Stimulated activated CD4-positive, alpha-beta T cell treated with anti-CD3 and anti-CD28 coated beads, Interleukin-2, amount 100 ng/mL, for 48 hours (primary cell): ENCODE results near the gene PPIH.
"Not testable (repeated sequence)": the region's sequence is repeated elsewhere in the genome, so short reads cannot be mapped to it uniquely, and the experiment has no call there.

Source experiments
- DNase-seq, 2 donors: peaks; one replicate each; pipeline ENCODE4 v3.0.0-alpha.2; 2020

Gene PPIH

DNA sequence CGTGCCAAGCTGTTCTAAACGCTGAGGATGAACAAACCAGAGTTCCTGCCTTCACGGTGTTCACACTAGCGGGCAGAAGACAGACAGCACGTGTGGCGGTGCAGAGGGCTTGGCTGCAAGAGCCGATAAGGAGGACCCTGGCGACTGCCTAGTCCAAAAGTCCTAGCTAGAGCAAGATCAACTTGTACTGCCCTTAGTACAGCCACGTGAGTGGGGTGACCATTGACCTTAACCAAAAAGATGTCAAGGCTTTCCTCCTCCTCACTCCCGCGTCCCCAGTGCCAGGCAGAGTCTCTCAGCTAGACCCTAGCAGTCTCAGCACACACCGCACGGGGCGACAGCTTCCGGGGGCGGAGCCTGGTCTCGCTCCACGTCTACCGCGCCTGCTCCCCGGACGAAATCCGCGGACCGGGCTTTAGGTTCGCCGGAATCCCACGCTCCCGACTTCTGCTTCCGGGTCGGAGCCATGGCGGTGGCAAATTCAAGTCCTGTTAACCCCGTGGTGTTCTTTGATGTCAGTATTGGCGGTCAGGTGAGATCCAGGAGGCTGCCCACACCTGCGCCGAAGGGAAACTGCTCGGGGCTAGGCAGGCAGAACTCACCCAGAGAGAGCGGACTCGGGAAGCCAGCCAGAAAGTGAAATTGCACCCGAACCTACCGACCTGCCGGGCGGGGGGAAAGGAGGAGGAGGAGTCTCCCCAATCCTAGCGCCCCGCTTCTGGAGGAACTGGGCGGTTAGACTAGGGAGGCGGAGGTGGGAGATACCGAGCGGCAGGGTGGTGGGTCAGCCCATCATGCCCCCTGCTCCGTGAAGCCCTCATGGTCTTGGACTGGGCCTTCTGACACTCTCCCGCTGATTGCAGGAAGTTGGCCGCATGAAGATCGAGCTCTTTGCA lies at the start of gene PPIH:
PPIH (plus strand) TSS at position 443 of the 896 bp plus-strand sequence; CDS start at position 467, 24 bp downstream.
- peak; percentile 91 for DNase-seq

DNA sequence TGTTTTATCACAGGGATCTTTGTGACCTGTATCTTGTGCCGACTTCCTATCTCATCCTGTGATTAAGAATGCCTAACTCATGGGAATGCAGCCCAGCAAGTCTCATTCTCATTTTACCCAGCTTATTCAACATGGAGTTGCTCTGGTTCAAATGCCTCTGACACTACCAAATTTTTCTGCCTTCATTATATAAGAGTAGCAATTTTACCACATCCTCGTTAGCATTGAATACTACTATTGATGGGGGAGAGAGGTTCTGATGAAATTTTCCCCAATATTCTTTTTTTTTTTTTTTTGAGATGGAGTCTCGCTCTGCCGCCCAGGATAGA lies 44.5 kb upstream of the PPIH start:
- DNase-seq = no peak

DNA sequence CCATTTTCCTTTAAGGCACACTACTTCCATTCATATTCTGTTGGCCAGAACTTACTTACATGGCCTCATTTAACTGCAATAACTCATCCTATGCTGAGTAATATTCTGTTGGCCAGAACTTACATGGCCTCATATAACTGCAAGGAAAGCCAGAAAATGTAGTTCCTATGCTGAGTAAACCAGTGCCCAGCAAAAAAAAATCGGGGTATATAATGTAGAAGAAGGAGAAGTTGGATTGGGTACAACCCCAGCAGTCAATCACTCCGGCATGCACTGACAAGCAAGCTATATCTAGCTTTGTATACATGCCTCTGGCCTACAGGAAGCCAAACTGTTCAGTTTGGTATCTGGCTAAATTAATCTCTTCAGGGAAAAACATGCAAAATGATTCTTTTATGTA lies 39.4 kb upstream of the PPIH start:
- no peak for DNase-seq

GRCh38 chr1:42620307-42620706 lies 37.9 kb upstream of the PPIH start:
- DNase-seq = no peak

GRCh38 chr1:42621180-42621579 lies 37.0 kb upstream of the PPIH start:
- DNase-seq = not testable (repeated sequence)

DNA sequence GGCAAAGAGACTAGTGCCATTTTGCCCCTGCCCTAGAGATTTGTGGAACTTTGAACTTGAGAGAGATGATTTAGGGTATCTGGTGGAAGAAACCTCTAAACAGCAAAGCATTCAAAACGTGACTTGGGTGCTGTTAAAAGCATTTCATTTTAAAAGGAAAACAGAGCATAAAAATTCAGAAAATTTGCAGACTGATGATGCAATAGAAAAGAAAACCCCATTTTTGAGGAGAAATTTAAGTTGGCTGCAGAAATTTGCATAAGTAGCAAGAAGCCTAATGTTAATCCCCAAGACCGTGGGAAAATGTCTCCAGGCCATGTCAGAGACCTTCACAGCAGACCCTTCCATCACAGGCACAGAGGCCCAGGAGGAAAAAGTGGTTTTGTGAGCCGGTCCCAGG lies 31.0 kb upstream of the PPIH start:
- DNase-seq = not testable (repeated sequence)

GRCh38 chr1:42639116-42639515 lies 19.1 kb upstream of the PPIH start:
- no peak for DNase-seq

- no peak for DNase-seq
Observed at GRCh38 chr1:42646056-42646455, 12.2 kb upstream of the PPIH start.

- no peak for DNase-seq
Observed at GRCh38 chr1:42657201-42657600, 1.0 kb upstream of the PPIH start.

GRCh38 chr1:42658877-42659337 lies 684 bp downstream of the PPIH start:
- no peak for DNase-seq

- no peak for DNase-seq
Observed at GRCh38 chr1:42660907-42661500, 2.8 kb downstream of the PPIH start.

- DNase-seq = no peak
Observed at GRCh38 chr1:42669936-42670335, 11.7 kb downstream of the PPIH start.

DNA sequence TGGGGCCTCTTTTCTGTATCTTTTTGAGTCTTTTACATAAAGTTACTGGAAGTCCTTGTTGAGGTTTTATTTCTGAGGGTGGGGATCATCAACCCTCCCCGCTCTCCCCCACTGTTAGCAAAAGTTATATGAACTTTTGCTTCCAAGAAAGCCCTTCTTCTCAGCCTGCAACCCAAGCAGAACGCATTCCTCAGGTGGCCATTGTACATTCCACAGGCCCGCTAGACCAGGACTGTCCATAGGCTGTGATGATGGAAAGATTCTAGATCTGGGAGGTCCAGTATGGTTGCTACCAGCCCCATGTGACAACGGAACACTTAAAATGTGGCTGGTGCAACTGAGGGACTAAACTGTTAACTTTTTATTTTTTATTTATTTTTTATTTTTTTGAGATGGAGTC lies 12.2 kb downstream of the PPIH start:
- no peak for DNase-seq

- DNase-seq = no peak
Observed at GRCh38 chr1:42674214-42674613, 16.0 kb downstream of the PPIH start.

- no peak for DNase-seq
Observed at GRCh38 chr1:42674682-42675081, 16.5 kb downstream of the PPIH start.

- DNase-seq = no peak
Observed at GRCh38 chr1:42675467-42675866, 17.2 kb downstream of the PPIH start.

GRCh38 chr1:42676534-42677087 lies 18.4 kb downstream of the PPIH start:
- DNase-seq = no peak

GRCh38 chr1:42679364-42679983 lies 21.3 kb downstream of the PPIH start:
- no peak for DNase-seq

- no peak for DNase-seq
Observed at GRCh38 chr1:42680055-42680454, 21.8 kb downstream of the PPIH start.

- DNase-seq = no peak
Observed at GRCh38 chr1:42680921-42681683, 22.9 kb downstream of the PPIH start.

- peak; percentile 93 for DNase-seq
Observed at GRCh38 chr1:42681741-42682483, 23.7 kb downstream of the PPIH start, which contains the start of gene YBX1. Gene YBX1 (plus strand): TSS chr1:42682418. CDS start chr1:42682566, 148 bp downstream.

DNA sequence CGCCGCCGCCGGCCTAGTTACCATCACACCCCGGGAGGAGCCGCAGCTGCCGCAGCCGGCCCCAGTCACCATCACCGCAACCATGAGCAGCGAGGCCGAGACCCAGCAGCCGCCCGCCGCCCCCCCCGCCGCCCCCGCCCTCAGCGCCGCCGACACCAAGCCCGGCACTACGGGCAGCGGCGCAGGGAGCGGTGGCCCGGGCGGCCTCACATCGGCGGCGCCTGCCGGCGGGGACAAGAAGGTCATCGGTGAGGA lies 24.2 kb downstream of the PPIH start:
- DNase-seq = not testable (repeated sequence)
